HL-60 (cell line): ENCODE data around the gene DTNA.

Experiments used
- DNase-seq, 2 experiments: peaks; one replicate each; pipeline ENCODE4 v3.0.0-alpha.2; 2010 to 2020; ENCODE audit warnings: low read depth in 1 of 2, low spot score in 1 of 2
- H3K27ac ChIP-seq: fragments of 250-450 bp; sonication (Bioruptor Pico); replicated peaks from 2 replicates; pipeline ENCODE4 v1.5.1; 2020; ENCODE audit warnings: mild to moderate bottlenecking, moderate library complexity
- H3K27me3 ChIP-seq: fragments of 250-450 bp; sonication (Bioruptor Pico); 2 replicates; pipeline ENCODE4 v1.5.1; 2021; ENCODE audit warnings: mild to moderate bottlenecking, moderate library complexity; ENCODE audit not compliant: insufficient read depth, poor library complexity, severe bottlenecking
- H3K4me3 ChIP-seq: replicated peaks from 2 replicates; pipeline ENCODE4 v1.5.1; 2011; ENCODE audit warnings: mild to moderate bottlenecking, control low read depth, low read length; ENCODE audit not compliant: insufficient read depth
- GABPA ChIP-seq: IDR thresholded peaks from 2 replicates; pipeline ENCODE4 v1.6.1; 2012; ENCODE audit warnings: low read depth
- POLR2AphosphoS5 ChIP-seq: IDR thresholded peaks from 2 replicates; pipeline ENCODE4 v1.6.1; 2012; ENCODE audit warnings: low read depth
- SPI1 ChIP-seq: IDR thresholded peaks from 2 replicates; pipeline ENCODE4 v1.6.1; 2012; ENCODE audit warnings: low read depth, mild to moderate bottlenecking, borderline replicate concordance
- TF ChIP-seq, protein P1 (sequence below): IDR thresholded peaks from one replicate; pipeline ENCODE4 v1.5.1; 2011; ENCODE audit warnings: low read length, control low read depth, inconsistent platforms; ENCODE audit not compliant: insufficient read depth
- TF ChIP-seq, protein P2 (sequence below): IDR thresholded peaks from 2 replicates; pipeline ENCODE4 v1.6.1; 2012; ENCODE audit warnings: low read depth; ENCODE audit not compliant: insufficient replicate concordance

DTNA gene

DNA sequence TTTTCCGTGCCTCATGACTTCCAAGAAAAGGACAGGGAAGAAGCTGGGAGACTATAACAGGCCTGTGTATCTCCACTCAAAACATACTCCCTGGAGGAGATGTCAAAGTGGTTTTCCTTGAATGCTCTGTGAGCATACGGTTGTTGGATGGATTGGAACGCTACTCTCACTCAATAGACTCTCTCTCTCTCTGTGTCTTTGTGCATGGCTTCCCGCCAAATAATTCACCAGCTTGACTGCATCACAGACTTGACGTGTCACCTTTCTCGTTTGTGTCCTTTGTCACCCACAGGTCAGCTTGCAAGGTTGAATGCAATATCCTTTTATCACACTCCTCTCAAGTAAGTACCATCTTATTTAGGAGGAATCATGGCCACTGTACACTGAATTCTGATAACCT is 174.3 kb downstream of the DTNA start:
- Histone ChIP-seq H3K27ac (no peak overlapping the region), H3K27me3 (no peaks in the 10 kb centered on the region), H3K4me3 (no peak overlapping the region)
- TF ChIP-seq, protein P1, sequence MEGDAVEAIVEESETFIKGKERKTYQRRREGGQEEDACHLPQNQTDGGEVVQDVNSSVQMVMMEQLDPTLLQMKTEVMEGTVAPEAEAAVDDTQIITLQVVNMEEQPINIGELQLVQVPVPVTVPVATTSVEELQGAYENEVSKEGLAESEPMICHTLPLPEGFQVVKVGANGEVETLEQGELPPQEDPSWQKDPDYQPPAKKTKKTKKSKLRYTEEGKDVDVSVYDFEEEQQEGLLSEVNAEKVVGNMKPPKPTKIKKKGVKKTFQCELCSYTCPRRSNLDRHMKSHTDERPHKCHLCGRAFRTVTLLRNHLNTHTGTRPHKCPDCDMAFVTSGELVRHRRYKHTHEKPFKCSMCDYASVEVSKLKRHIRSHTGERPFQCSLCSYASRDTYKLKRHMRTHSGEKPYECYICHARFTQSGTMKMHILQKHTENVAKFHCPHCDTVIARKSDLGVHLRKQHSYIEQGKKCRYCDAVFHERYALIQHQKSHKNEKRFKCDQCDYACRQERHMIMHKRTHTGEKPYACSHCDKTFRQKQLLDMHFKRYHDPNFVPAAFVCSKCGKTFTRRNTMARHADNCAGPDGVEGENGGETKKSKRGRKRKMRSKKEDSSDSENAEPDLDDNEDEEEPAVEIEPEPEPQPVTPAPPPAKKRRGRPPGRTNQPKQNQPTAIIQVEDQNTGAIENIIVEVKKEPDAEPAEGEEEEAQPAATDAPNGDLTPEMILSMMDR, result no peak
- TF ChIP-seq POLR2AphosphoS5 (no peak), GABPA (no peak)
- DNase-seq, result no peak

DNA sequence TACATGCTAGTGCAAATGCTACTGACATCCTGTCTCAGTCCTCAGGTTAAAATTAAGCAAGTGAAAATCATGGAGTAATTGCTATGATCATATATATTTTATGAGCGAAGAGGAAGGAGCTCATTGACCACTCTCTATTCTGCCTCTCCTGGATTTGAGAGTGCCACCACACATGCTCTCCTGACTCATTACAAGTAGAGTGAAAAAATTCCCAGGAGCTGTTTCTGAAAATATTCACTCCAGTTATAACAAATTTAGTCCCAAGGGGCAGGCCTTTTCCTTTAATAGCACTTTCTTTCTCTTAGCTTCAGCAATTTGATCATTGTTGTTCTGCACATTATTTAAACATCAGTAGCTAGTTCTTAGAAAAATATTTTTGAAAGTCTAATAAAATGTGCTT is 176.1 kb downstream of the DTNA start:
- Histone ChIP-seq H3K27ac (no peak overlapping the region), H3K27me3 (no peaks in the 10 kb centered on the region), H3K4me3 (no peak overlapping the region)
- DNase-seq, result no peak
- TF ChIP-seq GABPA, result no peak
- TF ChIP-seq, protein P2, sequence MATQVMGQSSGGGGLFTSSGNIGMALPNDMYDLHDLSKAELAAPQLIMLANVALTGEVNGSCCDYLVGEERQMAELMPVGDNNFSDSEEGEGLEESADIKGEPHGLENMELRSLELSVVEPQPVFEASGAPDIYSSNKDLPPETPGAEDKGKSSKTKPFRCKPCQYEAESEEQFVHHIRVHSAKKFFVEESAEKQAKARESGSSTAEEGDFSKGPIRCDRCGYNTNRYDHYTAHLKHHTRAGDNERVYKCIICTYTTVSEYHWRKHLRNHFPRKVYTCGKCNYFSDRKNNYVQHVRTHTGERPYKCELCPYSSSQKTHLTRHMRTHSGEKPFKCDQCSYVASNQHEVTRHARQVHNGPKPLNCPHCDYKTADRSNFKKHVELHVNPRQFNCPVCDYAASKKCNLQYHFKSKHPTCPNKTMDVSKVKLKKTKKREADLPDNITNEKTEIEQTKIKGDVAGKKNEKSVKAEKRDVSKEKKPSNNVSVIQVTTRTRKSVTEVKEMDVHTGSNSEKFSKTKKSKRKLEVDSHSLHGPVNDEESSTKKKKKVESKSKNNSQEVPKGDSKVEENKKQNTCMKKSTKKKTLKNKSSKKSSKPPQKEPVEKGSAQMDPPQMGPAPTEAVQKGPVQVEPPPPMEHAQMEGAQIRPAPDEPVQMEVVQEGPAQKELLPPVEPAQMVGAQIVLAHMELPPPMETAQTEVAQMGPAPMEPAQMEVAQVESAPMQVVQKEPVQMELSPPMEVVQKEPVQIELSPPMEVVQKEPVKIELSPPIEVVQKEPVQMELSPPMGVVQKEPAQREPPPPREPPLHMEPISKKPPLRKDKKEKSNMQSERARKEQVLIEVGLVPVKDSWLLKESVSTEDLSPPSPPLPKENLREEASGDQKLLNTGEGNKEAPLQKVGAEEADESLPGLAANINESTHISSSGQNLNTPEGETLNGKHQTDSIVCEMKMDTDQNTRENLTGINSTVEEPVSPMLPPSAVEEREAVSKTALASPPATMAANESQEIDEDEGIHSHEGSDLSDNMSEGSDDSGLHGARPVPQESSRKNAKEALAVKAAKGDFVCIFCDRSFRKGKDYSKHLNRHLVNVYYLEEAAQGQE, result no peak
- TF ChIP-seq POLR2AphosphoS5, result no peak
- TF ChIP-seq SPI1, result no peak
- TF ChIP-seq, protein P1, result no peak

DNA sequence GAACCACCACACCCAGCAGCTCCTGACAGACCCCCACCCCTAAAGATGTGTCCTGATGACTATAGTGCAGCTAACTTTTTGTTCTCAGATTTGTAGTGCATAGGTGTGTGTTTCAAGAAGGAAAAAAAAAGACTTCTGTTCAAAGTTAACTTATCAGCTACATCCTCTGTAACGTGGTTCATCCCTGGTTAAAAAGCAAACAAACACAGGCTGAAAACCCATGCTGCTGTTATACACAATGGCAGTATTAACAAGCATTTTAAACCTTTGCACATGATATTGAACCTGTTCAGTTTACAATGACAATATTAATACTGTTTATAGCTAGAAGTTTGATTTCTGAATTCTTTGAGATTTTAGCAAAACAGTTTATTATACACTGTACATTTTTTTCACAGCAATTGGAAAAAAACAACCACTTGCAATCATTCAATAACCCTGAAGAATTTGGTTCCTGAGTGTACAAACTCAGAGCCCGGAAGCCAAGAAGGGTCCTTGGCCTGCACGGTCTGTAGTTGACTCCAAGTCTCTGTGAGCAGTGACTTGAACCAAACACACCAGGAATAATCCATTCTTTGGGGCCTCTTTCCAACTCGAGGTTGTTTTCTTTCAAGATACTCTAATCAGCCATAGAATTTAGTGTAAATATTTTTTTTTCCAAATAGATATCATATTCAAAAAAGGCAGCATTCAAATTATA is 177.9 kb downstream of the DTNA start:
- no peak for DNase-seq
- H3K27me3 ChIP-seq, result no peaks in the 10 kb centered on the region
- TF ChIP-seq POLR2AphosphoS5 (no peak), GABPA (no peak), SPI1 (no peak)
- TF ChIP-seq, protein P1, result no peak
- TF ChIP-seq, protein P2, result no peak
- H3K27ac ChIP-seq, result no peak overlapping the region
- H3K4me3 ChIP-seq, result no peak overlapping the region
